ENCODE measurements around the gene NKX2-4.
"Not testable (repeated sequence)": the region's sequence is repeated elsewhere in the genome, so short reads cannot be mapped to it uniquely, and the experiment has no call there.

- not testable (repeated sequence) for TF ChIP-seq CTCF (IDR thresholded peaks at IDR 0.05); EZH2 (IDR thresholded peaks at IDR 0.05; ENCODE audit: borderline replicate concordance, insufficient read depth, low read depth, low read length, poor library complexity, severe bottlenecking)
Observed at GRCh38 chr20:21419147-21419546, 21.8 kb upstream of the NKX2-4 start.
